HG03558 (cell line): ENCODE measurements around the gene NAE1.
"Not testable (repeated sequence)": the region's sequence is repeated elsewhere in the genome, so short reads cannot be mapped to it uniquely, and the experiment has no call there.

Experiments used
- ATAC-seq: cut with Tn5 transposase; IDR thresholded peaks from one replicate; pipeline ENCODE4 v1.9.1; 2021; ENCODE audit warnings: moderate number of reproducible peaks; ENCODE audit not compliant: unreplicated experiment; ENCODE audit errors: extremely low read depth

Gene NAE1

GRCh38 chr16:66814734-66815133 is 16.0 kb downstream of the NAE1 start:
- ATAC-seq = no peak

- ATAC-seq = no peak
These were observed 19.7 kb downstream of the NAE1 start for GRCh38 chr16:66811043-66811442.

- no peak for ATAC-seq
These were observed 20.4 kb downstream of the NAE1 start for GRCh38 chr16:66810391-66810790.

GRCh38 chr16:66809765-66810164 is 21.0 kb downstream of the NAE1 start:
- no peak for ATAC-seq

GRCh38 chr16:66802159-66802558 is 28.6 kb downstream of the NAE1 start:
- ATAC-seq = no peak

- ATAC-seq = no peak
These were observed 29.3 kb downstream of the NAE1 start, which contains the start of gene TERB1 for GRCh38 chr16:66801320-66802105. TERB1 (minus strand) TSS chr16:66801584; CDS start chr16:66796798, 4,786 bp downstream.

- no peak for ATAC-seq
These were observed 29.9 kb downstream of the NAE1 start for GRCh38 chr16:66800856-66801255.

- ATAC-seq = no peak
These were observed 32.6 kb downstream of the NAE1 start for GRCh38 chr16:66798161-66798560.

GRCh38 chr16:66793984-66794383 is 36.8 kb downstream of the NAE1 start:
- ATAC-seq = not testable (repeated sequence)

- no peak for ATAC-seq
These were observed 40.5 kb downstream of the NAE1 start for GRCh38 chr16:66790130-66790733.

- no peak for ATAC-seq
These were observed 43.3 kb downstream of the NAE1 start for GRCh38 chr16:66787427-66787826.

- no peak for ATAC-seq
These were observed 44.2 kb downstream of the NAE1 start for GRCh38 chr16:66786551-66786950.

GRCh38 chr16:66776457-66776856 is 54.3 kb downstream of the NAE1 start:
- ATAC-seq = no peak

- no peak for ATAC-seq
These were observed 55.8 kb downstream of the NAE1 start for GRCh38 chr16:66774981-66775380.

GRCh38 chr16:66758086-66758485 is 72.7 kb downstream of the NAE1 start:
- ATAC-seq = no peak

GRCh38 chr16:66754819-66755218 is 76.0 kb downstream of the NAE1 start:
- ATAC-seq = no peak

GRCh38 chr16:66754211-66754610 is 76.6 kb downstream of the NAE1 start:
- no peak for ATAC-seq

- ATAC-seq = no peak
These were observed 77.8 kb downstream of the NAE1 start for GRCh38 chr16:66752958-66753357.
